IPS-NIHi7 (cell line): ENCODE data around the gene F8.

Experiments
- DNase-seq: peaks from one replicate; pipeline ENCODE4 v3.0.0; 2012; ENCODE audit warnings: mixed read lengths; ENCODE audit errors: extremely low spot score

Gene F8

GRCh38 chrX:155022585-155022984, at the start of gene F8:
Gene F8 (minus strand): TSS chrX:155022723. CDS start chrX:155022552, 171 bp downstream.
- DNase-seq = no peak

GRCh38 chrX:155071694-155072280, 49.3 kb upstream of the F8 start:
- peak; percentile 15 for DNase-seq

GRCh38 chrX:155070975-155071693, 48.6 kb upstream of the F8 start, which contains the start of the genes BRCC3, CMC4 and MTCP1:
Gene BRCC3 (plus strand): TSS chrX:155071508. CDS start chrX:155071528, 20 bp downstream.
Gene CMC4 (minus strand): TSS chrX:155071136. CDS start chrX:155064023, 7,113 bp downstream.
Gene MTCP1 (minus strand): TSS chrX:155071136. CDS start chrX:155066010, 5,126 bp downstream.
- peak; percentile 84 for DNase-seq

GRCh38 chrX:155070663-155070974, 48.1 kb upstream of the F8 start:
- DNase-seq = peak; percentile 19

- no peak for DNase-seq
These were observed 47.5 kb upstream of the F8 start for GRCh38 chrX:155070038-155070437.

GRCh38 chrX:155069414-155069813, 46.9 kb upstream of the F8 start:
- no peak for DNase-seq

GRCh38 chrX:155068165-155068564, 45.6 kb upstream of the F8 start:
- no peak for DNase-seq

GRCh38 chrX:155065035-155065734, 42.7 kb upstream of the F8 start:
- DNase-seq = no peak

GRCh38 chrX:155061760-155062159, 39.2 kb upstream of the F8 start:
- no peak for DNase-seq

- DNase-seq = peak; percentile 67
These were observed 34.6 kb upstream of the F8 start for GRCh38 chrX:155056877-155057792.

GRCh38 chrX:155056471-155056870, 33.9 kb upstream of the F8 start:
- DNase-seq = no peak

- DNase-seq = no peak
These were observed 33.0 kb upstream of the F8 start for GRCh38 chrX:155055494-155055893.

- DNase-seq = no peak
These were observed 31.7 kb upstream of the F8 start for GRCh38 chrX:155054255-155054654.

- DNase-seq = no peak
These were observed 31.1 kb upstream of the F8 start for GRCh38 chrX:155053656-155054055.

- DNase-seq = no peak
These were observed 30.4 kb upstream of the F8 start for GRCh38 chrX:155052738-155053498.

GRCh38 chrX:155048977-155049619, 26.6 kb upstream of the F8 start:
- DNase-seq = peak; percentile 61

GRCh38 chrX:155046811-155047528, 24.4 kb upstream of the F8 start:
- no peak for DNase-seq

- DNase-seq = no peak
These were observed 23.7 kb upstream of the F8 start for GRCh38 chrX:155046129-155046810.

- no peak for DNase-seq
These were observed 13.2 kb upstream of the F8 start for GRCh38 chrX:155035688-155036087.
